Stimulated activated CD4-positive, alpha-beta T cell treated with anti-CD3 and anti-CD28 coated beads, Interleukin-1b, Interleukin-23, amount 100 ng/mL, for 1 hour (primary cell): Measurements from ENCODE around the gene PLA2G3.

Source experiments
- DNase-seq, 2 donors: peaks; one replicate each; pipeline ENCODE4 v3.0.0-alpha.2; 2020; ENCODE audit warnings: low read depth in 2 of 2

The PLA2G3 gene

DNA sequence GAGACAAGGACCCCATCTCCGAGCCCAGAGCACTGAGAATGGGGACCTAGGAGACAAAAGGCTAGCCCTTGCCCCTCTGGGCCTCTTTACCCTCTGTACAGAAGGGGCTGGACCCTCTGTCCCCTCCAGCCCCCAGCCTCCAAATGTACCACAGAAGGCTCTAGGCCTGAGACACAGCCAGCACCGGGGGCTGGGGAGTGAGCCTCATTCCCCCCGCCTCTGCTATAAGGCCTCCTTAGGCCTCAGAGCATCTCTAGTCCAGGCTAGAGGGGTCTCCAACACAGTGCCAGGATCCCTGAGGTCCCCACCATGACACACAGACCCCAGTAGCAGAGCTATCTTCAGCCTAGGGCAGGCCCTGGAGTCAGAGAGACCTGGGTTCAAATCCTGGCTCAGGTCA lies 54.4 kb downstream of the PLA2G3 start:
- DNase-seq, result no peak

GRCh38 chr22:31085493-31085824 lies 54.8 kb downstream of the PLA2G3 start:
- no peak for DNase-seq

- peak; percentile 69 to 80 for DNase-seq
These were observed 55.4 kb downstream of the PLA2G3 start for GRCh38 chr22:31084811-31085492.
